ENCODE results near the gene CD99L2.

- no peak for TF ChIP-seq POLR2A (IDR thresholded peaks at IDR 0.05)
- TF ChIP-seq CTCF (IDR thresholded peaks at IDR 0.05): no peak
These were observed 91.6 kb downstream of the CD99L2 start for GRCh38 chrX:150806827-150807226.

Measured in uterus (tissue), 2 donors.